Lower lobe of right lung (tissue), 2 donors: ENCODE measurements around the gene MYLK4. TPM values are rescaled to one million over a fixed set of nuclear protein-coding genes. Genes with fewer than 3 reads are reported as not detected.

Experiments used
- ATAC-seq, 2 donors: fragments of 200-7000 bp; cut with Tn5 transposase; one replicate each; pipeline ENCODE4 v1.9.1; 2020 to 2022; ENCODE audit warnings: mild to moderate bottlenecking in 2 of 2, moderate library complexity in 2 of 2
- DNase-seq: peaks from one replicate; pipeline ENCODE4 v3.0.0-alpha.2; 2020
- H3K27ac ChIP-seq: fragments of 200-600 bp; one replicate; pipeline ENCODE4 v1.8.0; 2022
- H3K27me3 ChIP-seq: fragments of 200-600 bp; one replicate; pipeline ENCODE4 v1.8.0; 2022; ENCODE audit warnings: low read depth
- H3K36me3 ChIP-seq: fragments of 200-600 bp; one replicate; pipeline ENCODE4 v1.8.0; 2022; ENCODE audit warnings: mild to moderate bottlenecking
- H3K4me1 ChIP-seq: fragments of 200-600 bp; one replicate; pipeline ENCODE4 v1.8.0; 2022
- H3K4me3 ChIP-seq: fragments of 200-600 bp; one replicate; pipeline ENCODE4 v1.8.0; 2022; ENCODE audit warnings: mild to moderate bottlenecking
- H3K9me3 ChIP-seq: fragments of 200-600 bp; one replicate; pipeline ENCODE4 v1.8.0; 2022
- intact Hi-C: fragments of 100-400 bp; cut with DNase I; formaldehyde crosslinking; loops from one replicate; pipeline ENCODE4 v1.11.0; 2022
- total RNA-seq: library from RNA; stranded (reverse); fragmentation: NEBNext Ultra II Directional; extraction: Animal tissue kit (Norgen Biotek cat#: 25700); gene quantifications from one replicate; pipeline ENCODE4 v1.2.1, GENCODE V29; 2021
- TF ChIP-seq, protein P1 (sequence below): fragments of 200-600 bp; IDR thresholded peaks from one replicate; pipeline ENCODE4 v1.8.0; 2022; ENCODE audit warnings: antibody characterized with exemption, mild to moderate bottlenecking
- donor health status: DM: no; HTN: yes; CAD: no; lungs with severe emphysema.

MYLK4 gene
- total RNA-seq, 1 donor from 2014 or later: 0.56 TPM

DNA sequence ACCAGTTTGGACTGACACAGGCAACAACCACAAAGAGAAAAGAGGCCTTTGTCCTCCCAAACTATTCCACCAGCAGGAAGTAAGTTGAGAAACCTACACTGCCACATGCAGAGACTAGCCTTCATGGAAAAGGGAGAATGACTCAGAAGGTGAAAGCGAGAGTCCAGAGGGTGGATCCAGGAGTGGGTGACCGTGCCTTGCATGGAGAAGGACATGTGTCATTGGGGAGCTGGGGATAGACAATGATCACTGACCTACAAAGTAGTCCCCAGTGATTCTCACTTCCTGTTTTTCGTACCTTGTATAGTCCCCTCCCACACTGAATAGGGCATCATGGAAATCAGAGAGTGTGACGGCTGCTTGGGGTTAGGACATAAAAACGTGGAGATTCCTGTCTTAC, 91.9 kb downstream of the MYLK4 start:
- no peaks in the 10 kb centered on the region for H3K27me3 ChIP-seq

DNA sequence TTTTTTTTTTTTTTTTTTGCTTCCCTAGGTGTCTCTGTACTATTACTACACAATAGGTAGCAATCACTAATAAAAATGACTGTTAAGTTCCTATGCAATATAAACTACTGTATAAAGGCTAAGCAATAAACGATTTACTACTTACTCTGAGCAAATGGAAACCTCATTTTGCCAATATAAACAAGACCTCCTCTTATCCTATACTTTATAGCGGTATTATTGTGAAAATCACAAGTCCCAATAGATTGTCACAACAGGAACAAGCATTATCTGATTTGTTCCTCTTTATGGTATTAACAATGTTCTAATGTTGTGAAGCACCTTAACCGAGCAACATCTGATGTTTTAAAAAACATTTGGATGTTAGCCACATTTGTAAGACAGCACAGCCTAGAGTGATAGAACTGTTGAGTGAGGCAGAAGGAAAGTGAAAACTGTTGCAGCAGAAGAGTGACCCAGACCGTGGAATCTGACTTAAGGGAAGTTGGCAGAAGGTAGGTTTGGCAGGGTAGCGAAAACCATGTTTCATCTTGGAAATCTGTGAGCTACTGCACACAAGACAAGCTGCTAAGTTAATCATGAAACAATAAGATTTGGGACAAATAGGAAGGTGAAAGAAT, 94.2 kb downstream of the MYLK4 start:
- no peaks in the 10 kb centered on the region for H3K27me3 ChIP-seq
- TF ChIP-seq, protein P1, sequence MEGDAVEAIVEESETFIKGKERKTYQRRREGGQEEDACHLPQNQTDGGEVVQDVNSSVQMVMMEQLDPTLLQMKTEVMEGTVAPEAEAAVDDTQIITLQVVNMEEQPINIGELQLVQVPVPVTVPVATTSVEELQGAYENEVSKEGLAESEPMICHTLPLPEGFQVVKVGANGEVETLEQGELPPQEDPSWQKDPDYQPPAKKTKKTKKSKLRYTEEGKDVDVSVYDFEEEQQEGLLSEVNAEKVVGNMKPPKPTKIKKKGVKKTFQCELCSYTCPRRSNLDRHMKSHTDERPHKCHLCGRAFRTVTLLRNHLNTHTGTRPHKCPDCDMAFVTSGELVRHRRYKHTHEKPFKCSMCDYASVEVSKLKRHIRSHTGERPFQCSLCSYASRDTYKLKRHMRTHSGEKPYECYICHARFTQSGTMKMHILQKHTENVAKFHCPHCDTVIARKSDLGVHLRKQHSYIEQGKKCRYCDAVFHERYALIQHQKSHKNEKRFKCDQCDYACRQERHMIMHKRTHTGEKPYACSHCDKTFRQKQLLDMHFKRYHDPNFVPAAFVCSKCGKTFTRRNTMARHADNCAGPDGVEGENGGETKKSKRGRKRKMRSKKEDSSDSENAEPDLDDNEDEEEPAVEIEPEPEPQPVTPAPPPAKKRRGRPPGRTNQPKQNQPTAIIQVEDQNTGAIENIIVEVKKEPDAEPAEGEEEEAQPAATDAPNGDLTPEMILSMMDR: no peak
- no peak overlapping the region for H3K4me3 ChIP-seq
- no peaks in the 10 kb centered on the region for H3K9me3 ChIP-seq
- H3K4me1 ChIP-seq: no peaks in the 10 kb centered on the region
- no peaks in the 10 kb centered on the region for H3K36me3 ChIP-seq
- no peak overlapping the region for H3K27ac ChIP-seq
- intact Hi-C loops: no loop called here
- no peak for DNase-seq
- ATAC-seq: no peak

More for the DNA sequence above, 91.9 kb downstream of the MYLK4 start:
- intact Hi-C loops: no loop called here
- H3K27ac ChIP-seq: no peak overlapping the region
- H3K4me3 ChIP-seq: no peak overlapping the region
- H3K9me3 ChIP-seq: no peaks in the 10 kb centered on the region
- TF ChIP-seq, protein P1: no peak
- H3K36me3 ChIP-seq: no peaks in the 10 kb centered on the region
- no peak for DNase-seq
- peak in 1 of 2 donors; percentile 52 for ATAC-seq
- H3K4me1 ChIP-seq: no peaks in the 10 kb centered on the region

DNA sequence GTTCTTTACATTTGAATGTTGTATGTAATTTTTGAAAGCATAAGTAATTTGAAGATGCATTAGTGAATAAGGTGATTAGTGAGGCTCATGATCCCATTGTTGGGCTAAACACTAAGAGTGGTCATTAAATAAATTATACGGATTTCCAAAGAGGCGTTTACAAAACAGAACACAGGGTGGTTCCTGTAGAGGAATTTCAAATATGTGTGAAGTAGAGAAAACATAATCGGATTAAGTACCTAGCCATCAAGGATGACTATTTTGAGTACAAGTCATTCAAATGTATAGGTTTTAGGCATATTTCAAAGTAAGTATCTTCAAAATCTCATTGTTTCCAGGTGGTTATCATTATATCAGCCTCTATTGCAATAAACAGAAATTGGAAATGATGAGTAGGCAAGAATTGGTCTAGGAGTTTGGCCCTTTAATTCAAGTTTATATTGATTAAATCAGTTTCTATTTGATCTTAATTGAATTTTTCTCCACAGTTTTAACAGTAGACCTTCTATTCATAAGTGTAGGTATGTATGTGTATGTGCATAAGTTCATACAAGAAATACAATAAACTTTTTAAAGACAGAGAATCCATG, 94.8 kb downstream of the MYLK4 start:
- H3K27ac ChIP-seq: no peak overlapping the region
- TF ChIP-seq, protein P1: no peak
- H3K36me3 ChIP-seq: no peaks in the 10 kb centered on the region
- DNase-seq (no peak), ATAC-seq (no peak)
- H3K9me3 ChIP-seq: no peaks in the 10 kb centered on the region
- H3K27me3 ChIP-seq: no peaks in the 10 kb centered on the region
- H3K4me3 ChIP-seq: no peak overlapping the region
- no peaks in the 10 kb centered on the region for H3K4me1 ChIP-seq
- intact Hi-C loops: no loop called here

DNA sequence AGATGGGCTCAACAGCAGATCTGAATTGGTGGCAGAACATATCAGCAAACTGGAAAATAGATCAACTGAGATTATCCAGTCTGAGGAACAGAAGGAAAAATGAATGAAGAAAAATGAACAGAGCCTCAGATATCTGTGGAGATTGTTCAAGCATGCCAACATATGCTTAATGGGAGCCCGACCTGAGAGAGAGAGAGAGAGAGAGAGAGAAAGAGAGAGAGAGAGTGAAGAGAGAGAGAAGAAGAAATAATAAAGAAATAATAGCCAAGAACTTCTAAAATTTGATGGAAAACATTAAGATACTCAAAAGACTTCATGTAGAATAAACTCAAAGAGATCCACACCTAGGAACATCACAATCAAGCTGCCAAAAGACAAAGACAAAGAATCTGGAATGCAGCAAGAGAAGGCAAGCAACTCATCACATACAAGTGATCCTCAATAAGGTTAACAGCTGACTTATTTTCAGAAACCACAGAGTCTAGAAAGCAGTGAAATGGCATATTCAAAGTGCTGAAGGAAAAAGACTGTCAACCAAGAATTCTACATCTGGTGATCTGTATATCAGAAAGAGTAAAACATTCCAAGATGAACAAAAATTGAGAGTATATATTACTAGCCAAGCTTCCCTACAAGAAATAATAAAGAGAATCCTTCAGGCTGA, 97.2 kb downstream of the MYLK4 start:
- Histone ChIP-seq H3K4me3 (no peak overlapping the region), H3K27me3 (no peaks in the 10 kb centered on the region), H3K9me3 (no peaks in the 10 kb centered on the region), H3K36me3 (no peaks in the 10 kb centered on the region), H3K27ac (no peak overlapping the region), H3K4me1 (no peaks in the 10 kb centered on the region)
- DNase-seq (no peak), ATAC-seq (no peak)
- TF ChIP-seq, protein P1: no peak
- intact Hi-C loops: no loop called here

DNA sequence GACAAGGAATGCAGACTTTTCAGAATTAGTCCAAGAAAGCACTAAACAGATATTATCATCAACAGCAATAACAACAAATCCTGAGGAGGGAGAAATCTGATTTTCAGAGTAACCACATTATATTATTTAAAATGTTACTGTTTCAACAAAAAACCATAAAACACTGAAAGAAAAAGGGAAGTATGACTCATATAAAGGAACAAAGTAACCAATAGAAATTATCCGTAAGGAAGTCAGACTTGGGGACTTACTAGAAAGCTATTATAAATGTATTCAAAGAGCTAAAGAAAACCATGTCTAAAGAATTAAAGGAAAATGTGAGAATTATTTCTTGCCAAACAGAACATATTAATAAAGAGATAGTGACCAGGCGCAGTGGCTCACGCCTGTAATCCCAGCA, 98.1 kb downstream of the MYLK4 start:
- ATAC-seq: no peak
- no peak for DNase-seq
- Histone ChIP-seq H3K4me3 (no peak overlapping the region), H3K27me3 (no peaks in the 10 kb centered on the region), H3K4me1 (no peaks in the 10 kb centered on the region), H3K9me3 (no peaks in the 10 kb centered on the region), H3K27ac (no peak overlapping the region), H3K36me3 (no peaks in the 10 kb centered on the region)
- intact Hi-C loops: no loop called here
- TF ChIP-seq, protein P1: no peak
